NB4 (cell line): ENCODE results near the gene CD38.
"Not testable (repeated sequence)": the region's sequence is repeated elsewhere in the genome, so short reads cannot be mapped to it uniquely, and the experiment has no call there.

Experiments
- DNase-seq: peaks from one replicate; pipeline ENCODE4 v3.0.0; 2010; ENCODE audit warnings: low read depth
- H3K4me3 ChIP-seq: one replicate; pipeline ENCODE4 v1.5.1; 2011; ENCODE audit warnings: mild to moderate bottlenecking, low read depth, low read length, moderate library complexity
- CTCF ChIP-seq: IDR thresholded peaks from one replicate; pipeline ENCODE4 v1.5.1; 2012; ENCODE audit warnings: low read depth, low read length
- MYC ChIP-seq: IDR thresholded peaks from 2 replicates; pipeline ENCODE4 v1.6.1; 2011; ENCODE audit warnings: low read depth, low read length
- POLR2A ChIP-seq: IDR thresholded peaks from 2 replicates; pipeline ENCODE4 v1.6.1; 2011; ENCODE audit warnings: mild to moderate bottlenecking; ENCODE audit not compliant: insufficient read length; ENCODE audit errors: extremely low read depth
- TF ChIP-seq, protein P1 (sequence below): IDR thresholded peaks from 2 replicates; pipeline ENCODE4 v1.6.1; 2011; ENCODE audit warnings: low read depth, low read length

CD38 gene

DNA sequence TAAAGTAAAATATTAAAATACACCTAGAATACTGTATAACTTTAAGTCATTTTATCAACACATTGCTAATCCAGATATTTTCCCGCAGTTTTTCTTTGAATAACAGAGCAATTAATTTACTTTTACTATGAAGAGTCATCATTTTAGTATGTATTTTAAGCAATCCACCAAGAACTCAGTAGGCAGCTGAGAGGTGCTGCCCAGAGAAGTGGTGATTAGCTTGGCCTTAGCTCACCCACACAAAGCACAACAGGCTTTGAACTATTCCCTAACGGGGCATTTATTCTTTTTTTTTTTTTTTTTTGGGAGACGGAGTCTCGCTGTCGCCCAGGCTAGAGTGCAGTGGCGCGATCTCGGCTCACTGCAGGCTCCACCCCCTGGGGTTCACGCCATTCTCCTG, 74.4 kb downstream of the CD38 start:
- TF ChIP-seq MYC (no peak), POLR2A (no peak), CTCF (no peak)
- TF ChIP-seq, protein P1, sequence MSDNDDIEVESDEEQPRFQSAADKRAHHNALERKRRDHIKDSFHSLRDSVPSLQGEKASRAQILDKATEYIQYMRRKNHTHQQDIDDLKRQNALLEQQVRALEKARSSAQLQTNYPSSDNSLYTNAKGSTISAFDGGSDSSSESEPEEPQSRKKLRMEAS = no peak
- H3K4me3 ChIP-seq = no peak overlapping the region
- DNase-seq = no peak

- TF ChIP-seq CTCF = no peak
- TF ChIP-seq POLR2A = no peak
- no peak for TF ChIP-seq MYC
- TF ChIP-seq, protein P1 = no peak
- no peak for DNase-seq
Measured at GRCh38 chr4:15853345-15853744, 75.2 kb downstream of the CD38 start.

GRCh38 chr4:15855804-15856475, 77.8 kb downstream of the CD38 start:
- no peak for DNase-seq
- H3K4me3 ChIP-seq = no peak overlapping the region
- TF ChIP-seq, protein P1 = no peak
- TF ChIP-seq MYC (no peak), CTCF (no peak), POLR2A (no peak)

More at GRCh38 chr4:15853345-15853744, 75.2 kb downstream of the CD38 start:
- H3K4me3 ChIP-seq = no peak overlapping the region

DNA sequence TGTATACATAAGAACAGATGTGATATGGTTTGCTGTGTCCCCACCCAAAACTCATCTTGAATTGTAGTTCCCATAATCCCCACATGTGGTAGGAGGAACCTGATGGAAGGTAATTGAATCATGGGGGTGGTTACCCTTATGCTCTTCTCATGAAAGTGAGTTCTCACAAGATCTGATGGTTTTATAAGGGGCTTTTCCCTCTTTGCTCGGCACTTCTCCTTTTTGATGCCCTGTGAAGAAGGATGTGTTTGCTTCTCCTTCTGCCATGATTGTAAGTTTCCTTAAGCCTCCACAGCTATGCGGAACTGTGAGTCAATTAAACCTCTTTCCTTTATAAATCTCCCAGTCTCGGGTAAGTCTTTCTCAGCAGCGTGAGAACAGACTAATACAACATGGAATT, 83.1 kb downstream of the CD38 start:
- H3K4me3 ChIP-seq = not testable (repeated sequence)
- peak; percentile 28 for DNase-seq

GRCh38 chr4:15864651-15865566, 86.8 kb downstream of the CD38 start:
- H3K4me3 ChIP-seq = no peak overlapping the region
- TF ChIP-seq POLR2A = no peak
- TF ChIP-seq, protein P1 = no peak
- TF ChIP-seq CTCF = no peak
- no peak for TF ChIP-seq MYC
- DNase-seq = no peak

- H3K4me3 ChIP-seq = no peak overlapping the region
- DNase-seq = peak; percentile 64
- TF ChIP-seq POLR2A (no peak), CTCF (no peak), MYC (no peak)
- TF ChIP-seq, protein P1 = no peak
Measured at GRCh38 chr4:15868111-15868510, 90.0 kb downstream of the CD38 start.
